SK-N-SH treated with all-trans-retinoic acid at 6 μM for 48 hours (cell line): ENCODE measurements around the gene CCSER1.

Experiments used
- ARNTL ChIP-seq: fragments of 450-650 bp; formaldehyde crosslinking; IDR thresholded peaks from 2 replicates; pipeline ENCODE4 v1.5.0; 2020; ENCODE audit warnings: low read depth, mild to moderate bottlenecking, moderate library complexity, borderline replicate concordance
- CSDC2 ChIP-seq: fragments of 250-450 bp; sonication (Bioruptor Pico); IDR thresholded peaks from 2 replicates; pipeline ENCODE4 v1.5.0; 2020; ENCODE audit warnings: mild to moderate bottlenecking, moderate library complexity
- GLIS3 ChIP-seq: fragments of 250-450 bp; sonication (Bioruptor Pico); IDR thresholded peaks from 2 replicates; pipeline ENCODE4 v1.5.0; 2020; ENCODE audit warnings: mild to moderate bottlenecking, moderate library complexity
- RARB ChIP-seq: fragments of 250-450 bp; sonication (Bioruptor Pico); IDR thresholded peaks from 2 replicates; pipeline ENCODE4 v1.8.0; 2021; ENCODE audit warnings: mild to moderate bottlenecking, moderate library complexity
- SNAI2 ChIP-seq: fragments of 250-450 bp; sonication (Bioruptor Pico); IDR thresholded peaks from 2 replicates; pipeline ENCODE4 v1.5.0; 2020; ENCODE audit warnings: mild to moderate bottlenecking, moderate library complexity
- ZFP3 ChIP-seq: fragments of 250-450 bp; sonication (Bioruptor Pico); IDR thresholded peaks from 2 replicates; pipeline ENCODE4 v1.5.0; 2020; ENCODE audit warnings: mild to moderate bottlenecking, moderate library complexity
- TF ChIP-seq, protein P1 (sequence below): fragments of 250-450 bp; sonication (Bioruptor Pico); IDR thresholded peaks from 2 replicates; pipeline ENCODE4 v1.8.0; 2021; ENCODE audit warnings: low read depth, mild to moderate bottlenecking, moderate library complexity, borderline replicate concordance
- TF ChIP-seq, protein P2 (sequence below): fragments of 250-450 bp; sonication (Bioruptor Pico); IDR thresholded peaks from 2 replicates; pipeline ENCODE4 v1.5.1; 2020; ENCODE audit warnings: low read depth, mild to moderate bottlenecking, moderate library complexity
- TF ChIP-seq, protein P3 (sequence below): fragments of 250-450 bp; sonication (Bioruptor Pico); IDR thresholded peaks from 2 replicates; pipeline ENCODE4 v1.5.0; 2020; ENCODE audit warnings: mild to moderate bottlenecking, moderate library complexity

DNA sequence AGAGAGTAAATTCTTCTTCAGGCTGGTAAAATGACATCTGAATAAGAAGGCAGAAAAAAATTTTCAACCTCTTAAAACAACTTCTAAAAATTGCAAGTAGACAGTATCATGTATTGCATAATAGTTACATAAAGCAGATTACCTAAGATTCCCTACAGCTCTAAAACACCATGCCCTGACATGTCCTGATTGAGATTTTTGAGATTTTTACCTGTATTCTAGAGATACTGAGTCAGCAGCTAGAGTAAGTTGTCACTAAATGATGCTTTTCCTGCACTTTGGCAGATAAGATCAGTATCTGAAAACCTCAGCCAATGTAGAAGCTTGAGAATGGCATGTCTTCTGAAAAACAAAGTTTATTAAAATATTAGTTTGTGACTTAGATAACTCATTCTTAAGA is 713.6 kb downstream of the CCSER1 start:
- TF ChIP-seq, protein P1, sequence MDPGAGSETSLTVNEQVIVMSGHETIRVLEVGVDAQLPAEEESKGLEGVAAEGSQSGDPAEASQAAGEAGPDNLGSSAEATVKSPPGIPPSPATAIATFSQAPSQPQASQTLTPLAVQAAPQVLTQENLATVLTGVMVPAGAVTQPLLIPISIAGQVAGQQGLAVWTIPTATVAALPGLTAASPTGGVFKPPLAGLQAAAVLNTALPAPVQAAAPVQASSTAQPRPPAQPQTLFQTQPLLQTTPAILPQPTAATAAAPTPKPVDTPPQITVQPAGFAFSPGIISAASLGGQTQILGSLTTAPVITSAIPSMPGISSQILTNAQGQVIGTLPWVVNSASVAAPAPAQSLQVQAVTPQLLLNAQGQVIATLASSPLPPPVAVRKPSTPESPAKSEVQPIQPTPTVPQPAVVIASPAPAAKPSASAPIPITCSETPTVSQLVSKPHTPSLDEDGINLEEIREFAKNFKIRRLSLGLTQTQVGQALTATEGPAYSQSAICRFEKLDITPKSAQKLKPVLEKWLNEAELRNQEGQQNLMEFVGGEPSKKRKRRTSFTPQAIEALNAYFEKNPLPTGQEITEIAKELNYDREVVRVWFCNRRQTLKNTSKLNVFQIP = no peak
- TF ChIP-seq, protein P2, sequence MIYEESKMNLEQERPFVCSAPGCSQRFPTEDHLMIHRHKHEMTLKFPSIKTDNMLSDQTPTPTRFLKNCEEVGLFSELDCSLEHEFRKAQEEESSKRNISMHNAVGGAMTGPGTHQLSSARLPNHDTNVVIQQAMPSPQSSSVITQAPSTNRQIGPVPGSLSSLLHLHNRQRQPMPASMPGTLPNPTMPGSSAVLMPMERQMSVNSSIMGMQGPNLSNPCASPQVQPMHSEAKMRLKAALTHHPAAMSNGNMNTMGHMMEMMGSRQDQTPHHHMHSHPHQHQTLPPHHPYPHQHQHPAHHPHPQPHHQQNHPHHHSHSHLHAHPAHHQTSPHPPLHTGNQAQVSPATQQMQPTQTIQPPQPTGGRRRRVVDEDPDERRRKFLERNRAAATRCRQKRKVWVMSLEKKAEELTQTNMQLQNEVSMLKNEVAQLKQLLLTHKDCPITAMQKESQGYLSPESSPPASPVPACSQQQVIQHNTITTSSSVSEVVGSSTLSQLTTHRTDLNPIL (CRISPR knock-in tag) = no peak
- TF ChIP-seq, protein P3, sequence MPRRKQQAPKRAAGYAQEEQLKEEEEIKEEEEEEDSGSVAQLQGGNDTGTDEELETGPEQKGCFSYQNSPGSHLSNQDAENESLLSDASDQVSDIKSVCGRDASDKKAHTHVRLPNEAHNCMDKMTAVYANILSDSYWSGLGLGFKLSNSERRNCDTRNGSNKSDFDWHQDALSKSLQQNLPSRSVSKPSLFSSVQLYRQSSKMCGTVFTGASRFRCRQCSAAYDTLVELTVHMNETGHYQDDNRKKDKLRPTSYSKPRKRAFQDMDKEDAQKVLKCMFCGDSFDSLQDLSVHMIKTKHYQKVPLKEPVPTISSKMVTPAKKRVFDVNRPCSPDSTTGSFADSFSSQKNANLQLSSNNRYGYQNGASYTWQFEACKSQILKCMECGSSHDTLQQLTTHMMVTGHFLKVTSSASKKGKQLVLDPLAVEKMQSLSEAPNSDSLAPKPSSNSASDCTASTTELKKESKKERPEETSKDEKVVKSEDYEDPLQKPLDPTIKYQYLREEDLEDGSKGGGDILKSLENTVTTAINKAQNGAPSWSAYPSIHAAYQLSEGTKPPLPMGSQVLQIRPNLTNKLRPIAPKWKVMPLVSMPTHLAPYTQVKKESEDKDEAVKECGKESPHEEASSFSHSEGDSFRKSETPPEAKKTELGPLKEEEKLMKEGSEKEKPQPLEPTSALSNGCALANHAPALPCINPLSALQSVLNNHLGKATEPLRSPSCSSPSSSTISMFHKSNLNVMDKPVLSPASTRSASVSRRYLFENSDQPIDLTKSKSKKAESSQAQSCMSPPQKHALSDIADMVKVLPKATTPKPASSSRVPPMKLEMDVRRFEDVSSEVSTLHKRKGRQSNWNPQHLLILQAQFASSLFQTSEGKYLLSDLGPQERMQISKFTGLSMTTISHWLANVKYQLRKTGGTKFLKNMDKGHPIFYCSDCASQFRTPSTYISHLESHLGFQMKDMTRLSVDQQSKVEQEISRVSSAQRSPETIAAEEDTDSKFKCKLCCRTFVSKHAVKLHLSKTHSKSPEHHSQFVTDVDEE (CRISPR knock-in tag) = no peak
- TF ChIP-seq ARNTL (CRISPR knock-in tag) (no peak), ZFP3 (CRISPR knock-in tag) (no peak), CSDC2 (CRISPR knock-in tag) (no peak), SNAI2 (CRISPR knock-in tag) (no peak), RARB (CRISPR knock-in tag) (no peak), GLIS3 (CRISPR knock-in tag) (no peak)
